HG03135 (cell line): Measurements from ENCODE around the gene AGBL4.

Experiments used
- ATAC-seq: cut with Tn5 transposase; IDR thresholded peaks from one replicate; pipeline ENCODE4 v1.9.1; 2021; ENCODE audit warnings: mild to moderate bottlenecking, moderate library complexity; ENCODE audit not compliant: unreplicated experiment

The AGBL4 gene

GRCh38 chr1:48916130-48917069 is 1107.4 kb downstream of the AGBL4 start:
- no peak for ATAC-seq

GRCh38 chr1:48908606-48909005 is 1115.1 kb downstream of the AGBL4 start:
- ATAC-seq, result no peak

DNA sequence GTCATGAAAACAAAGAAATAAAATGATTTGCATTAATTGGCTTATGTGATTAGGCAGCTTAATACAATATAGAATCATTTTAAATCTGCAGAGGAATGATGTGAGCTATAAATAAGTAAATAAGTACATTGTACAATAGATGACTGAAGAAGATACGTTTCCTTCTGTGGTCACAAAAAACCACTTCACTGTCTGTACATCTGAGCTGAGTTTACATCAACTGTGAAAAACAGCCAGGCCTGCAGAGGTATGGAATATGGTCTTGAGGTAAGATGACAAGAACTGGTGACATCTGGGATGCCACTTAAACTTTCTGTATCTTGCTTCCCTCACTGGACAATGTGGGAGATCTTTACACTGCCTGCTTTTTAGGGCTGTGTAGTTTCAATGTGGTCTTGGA is 1117.0 kb downstream of the AGBL4 start:
- no peak for ATAC-seq

GRCh38 chr1:48906164-48906563 is 1117.6 kb downstream of the AGBL4 start:
- no peak for ATAC-seq

DNA sequence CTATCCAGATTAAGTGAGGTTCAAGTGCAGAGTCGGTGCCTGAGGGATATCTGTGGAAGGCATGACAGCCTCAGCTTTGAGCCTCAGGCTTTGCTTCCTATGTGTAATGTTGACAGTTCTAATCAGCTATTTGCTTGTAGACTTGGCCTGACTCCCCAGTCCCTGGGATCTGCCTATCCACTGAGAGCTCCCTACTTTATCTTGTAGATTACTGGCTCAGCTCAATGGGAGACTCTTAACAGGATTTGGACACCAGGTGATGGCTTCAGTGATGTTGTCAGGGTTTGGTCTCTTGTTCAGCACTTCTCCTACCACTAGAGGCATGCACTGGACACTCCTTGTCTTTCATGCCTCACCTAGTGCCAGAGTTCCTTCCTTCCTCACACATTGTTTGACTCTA is 1120.5 kb downstream of the AGBL4 start:
- ATAC-seq, result no peak

GRCh38 chr1:48898894-48899293 is 1124.9 kb downstream of the AGBL4 start:
- no peak for ATAC-seq

DNA sequence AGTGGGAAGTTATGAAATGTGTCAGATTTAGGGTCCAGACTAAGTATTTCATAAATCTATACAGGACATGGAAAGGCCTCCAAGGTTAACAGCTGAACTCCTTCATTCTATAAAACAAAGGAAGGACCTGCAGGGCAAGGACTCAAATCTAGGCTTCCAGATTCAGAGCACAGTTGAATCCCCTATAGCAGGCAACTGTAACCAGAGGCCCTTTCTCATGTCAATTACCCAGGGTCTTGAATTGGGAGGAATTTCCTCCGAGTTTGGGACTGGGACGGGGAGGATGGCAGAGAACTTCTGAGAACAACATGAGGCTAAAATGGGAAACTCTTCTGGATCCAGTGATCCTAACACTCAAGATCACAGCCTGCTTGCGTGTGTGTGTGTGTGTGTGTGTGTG is 1134.1 kb downstream of the AGBL4 start:
- no peak for ATAC-seq

GRCh38 chr1:48889082-48889481 is 1134.7 kb downstream of the AGBL4 start:
- ATAC-seq, result no peak

- ATAC-seq, result no peak
Measured at GRCh38 chr1:48887796-48888195, 1136.0 kb downstream of the AGBL4 start.

- no peak for ATAC-seq
Measured at GRCh38 chr1:48882020-48882419, 1141.7 kb downstream of the AGBL4 start.

DNA sequence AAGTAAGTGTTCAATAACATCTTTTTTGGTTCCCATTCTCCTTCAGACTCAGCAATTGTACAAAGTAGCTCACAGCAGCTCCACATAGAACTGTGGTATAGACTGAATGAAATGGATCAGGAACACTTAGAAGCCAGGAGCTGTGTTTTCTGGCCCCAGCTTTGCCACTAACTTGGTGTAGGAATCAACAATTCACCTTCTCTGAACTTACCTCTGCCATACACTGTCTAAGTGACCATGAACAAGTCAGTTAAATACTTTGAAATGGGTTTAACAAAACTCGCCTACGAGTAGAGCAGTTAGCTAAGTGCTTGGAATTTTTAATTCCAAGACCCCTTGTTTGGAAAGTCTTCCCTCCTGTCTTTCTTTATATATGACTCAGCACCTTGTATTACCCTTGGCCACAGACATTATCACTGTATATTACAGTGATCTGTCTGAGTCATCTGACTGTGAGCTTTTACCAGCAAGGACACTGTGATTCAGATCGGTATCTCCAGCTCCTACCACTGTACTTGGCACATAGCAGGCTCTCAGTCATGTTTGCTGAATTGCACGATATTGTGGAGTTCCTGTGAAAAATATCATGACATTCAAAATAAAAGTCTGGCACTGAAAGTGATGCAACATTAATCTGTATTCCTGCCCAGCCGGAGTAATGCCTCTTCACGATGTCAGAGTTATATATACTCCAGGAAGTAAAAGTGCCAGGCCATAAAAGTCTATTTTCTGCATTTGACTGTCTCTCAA is 1145.4 kb downstream of the AGBL4 start:
- no peak for ATAC-seq

GRCh38 chr1:48876330-48876785 is 1147.4 kb downstream of the AGBL4 start:
- no peak for ATAC-seq

DNA sequence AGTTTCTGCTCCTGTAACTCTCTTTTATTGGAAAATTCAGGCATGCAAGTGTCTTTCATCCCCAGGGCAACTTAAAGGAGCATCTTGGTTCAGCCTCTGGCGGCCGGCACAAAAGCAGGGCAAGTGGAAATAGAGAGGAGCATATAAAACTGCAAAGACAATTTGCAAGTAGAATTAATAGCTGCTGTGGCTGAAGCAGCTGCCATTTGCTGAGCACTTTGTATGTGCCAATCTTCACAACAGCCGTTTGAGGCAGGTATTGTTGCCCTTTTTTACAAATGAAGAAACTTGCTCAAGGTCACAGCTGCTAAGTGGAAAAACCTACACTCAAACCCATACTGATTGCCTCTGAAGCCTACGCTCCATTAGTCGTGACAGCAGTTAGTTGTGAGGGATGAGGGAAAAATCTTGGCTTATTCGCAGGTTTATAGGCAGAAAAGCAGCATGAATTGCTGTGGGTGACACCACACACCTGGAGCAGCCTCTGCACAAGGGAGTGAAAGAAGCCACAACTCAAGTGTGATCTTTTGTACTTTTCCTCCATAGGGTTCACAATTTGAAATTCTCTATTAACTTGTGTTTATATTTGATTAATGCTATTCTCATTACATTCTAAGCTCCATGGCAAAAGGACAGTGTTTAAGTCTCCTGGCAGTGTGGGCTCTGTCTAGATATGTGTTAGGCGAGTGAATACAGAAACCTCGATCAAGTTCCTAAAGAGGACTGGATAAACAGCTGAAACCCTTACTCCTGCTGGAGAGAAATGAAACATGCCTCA is 1148.0 kb downstream of the AGBL4 start:
- no peak for ATAC-seq

DNA sequence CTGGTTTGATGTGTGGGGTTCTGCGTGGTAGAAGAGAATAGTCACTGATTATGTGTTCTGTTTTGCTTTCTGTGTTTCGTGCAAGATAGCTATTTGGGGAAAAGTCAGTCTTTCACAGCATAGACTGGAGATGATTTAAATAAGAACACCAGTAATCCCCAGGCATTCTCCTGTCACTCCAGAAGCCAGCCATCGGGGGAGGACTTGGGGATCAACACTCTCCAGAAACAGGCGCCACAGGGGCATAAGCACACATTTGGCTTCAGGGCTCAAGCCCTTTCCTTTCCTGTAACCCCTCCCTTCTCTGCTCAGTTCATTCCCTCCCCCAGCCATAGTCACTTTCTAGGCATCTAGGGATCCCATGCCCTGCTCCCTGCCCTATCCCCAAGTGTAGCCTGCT is 1149.8 kb downstream of the AGBL4 start:
- no peak for ATAC-seq

DNA sequence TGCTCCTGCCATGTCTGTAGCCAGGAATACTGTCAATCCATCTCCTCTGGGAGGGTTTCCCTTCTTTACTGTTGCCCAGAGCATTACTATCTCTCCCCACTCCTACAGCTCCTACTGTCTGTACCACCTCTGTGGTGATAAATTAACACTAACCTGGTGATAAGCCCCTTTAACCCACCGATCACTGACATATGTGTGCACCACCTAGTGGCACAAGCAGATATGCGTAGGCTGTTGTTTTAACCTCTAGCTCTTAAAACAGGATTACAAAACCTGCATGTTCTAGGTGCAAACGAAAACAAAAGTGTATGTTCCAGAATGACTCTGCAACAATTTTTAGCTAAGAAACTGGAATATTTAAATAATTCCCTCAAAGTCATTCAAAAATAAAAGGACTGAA is 1153.2 kb downstream of the AGBL4 start:
- ATAC-seq, result no peak

GRCh38 chr1:48869116-48869893 is 1154.4 kb downstream of the AGBL4 start:
- no peak for ATAC-seq

GRCh38 chr1:48864913-48865312 is 1158.8 kb downstream of the AGBL4 start:
- ATAC-seq, result no peak

DNA sequence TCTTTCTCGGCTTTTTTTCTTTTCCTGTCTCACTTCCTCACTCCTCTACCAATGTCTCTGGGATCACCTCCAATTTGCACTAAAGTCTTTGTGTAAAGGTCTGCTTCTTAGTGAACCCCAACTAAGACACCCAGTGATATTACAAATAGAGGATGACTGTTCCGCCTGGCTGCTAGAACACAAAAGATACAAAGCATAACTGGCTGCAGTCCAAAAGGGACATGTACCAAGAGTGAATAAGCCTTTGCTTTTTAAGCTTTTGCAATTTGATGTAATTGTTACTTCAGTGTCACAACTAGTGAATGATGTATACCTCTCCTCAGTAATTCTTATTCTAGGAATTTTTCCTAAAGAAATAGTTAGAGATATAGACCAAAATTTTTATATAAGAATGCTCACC is 1164.3 kb downstream of the AGBL4 start:
- no peak for ATAC-seq

DNA sequence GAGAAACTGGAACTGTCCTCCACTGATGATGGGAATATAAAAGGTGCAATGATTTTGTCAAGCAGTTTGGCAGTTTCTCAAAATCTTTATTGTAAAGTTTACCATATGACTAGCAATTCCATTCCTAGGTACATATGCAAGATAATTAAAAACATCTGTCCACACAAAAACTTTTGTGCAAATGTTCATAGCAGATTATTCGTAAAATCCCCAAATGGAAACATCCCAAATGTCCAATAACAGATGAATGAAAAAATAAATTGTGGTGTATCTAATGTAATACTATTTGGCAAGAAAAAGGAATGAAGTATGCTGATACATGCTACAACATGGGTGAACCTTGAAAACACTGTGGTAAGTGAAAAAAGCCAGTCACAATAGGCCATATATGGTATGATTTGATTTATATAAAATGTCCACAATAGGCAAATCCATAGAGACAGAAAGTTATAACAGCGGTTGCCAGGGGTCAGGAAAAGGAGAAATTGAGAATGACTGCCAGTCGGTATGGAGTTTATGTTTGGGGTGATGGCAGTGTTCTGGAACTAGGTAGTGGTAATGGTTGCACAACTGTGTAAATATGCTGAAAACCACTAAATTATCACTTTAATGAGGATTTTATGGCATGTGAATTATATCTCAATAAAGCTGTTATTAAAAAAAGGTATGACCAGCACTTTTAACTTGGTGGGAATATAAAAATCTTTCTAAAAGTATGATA is 1165.4 kb downstream of the AGBL4 start:
- ATAC-seq, result no peak

DNA sequence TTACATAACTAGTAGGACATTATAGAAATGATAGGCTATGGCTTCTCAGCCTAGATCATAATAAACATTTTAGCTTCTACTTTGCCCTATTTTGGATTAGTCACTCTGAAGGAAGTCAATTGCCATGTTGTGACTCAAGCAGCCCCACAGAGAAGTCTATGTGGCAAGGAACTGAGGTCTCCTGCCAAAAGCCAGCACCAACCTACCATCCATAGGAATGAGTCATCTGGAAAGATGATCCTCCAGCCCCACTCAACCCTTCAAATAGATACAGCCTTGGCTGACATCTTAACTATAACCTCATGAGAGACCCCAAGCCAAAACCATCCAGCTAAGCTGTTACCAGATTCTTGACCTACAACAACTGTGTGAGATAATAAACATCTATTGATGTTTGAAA is 1170.7 kb downstream of the AGBL4 start:
- no peak for ATAC-seq
